ENCODE results near the gene TUBGCP5. TPM values are rescaled to one million over a fixed set of nuclear protein-coding genes. Genes with fewer than 3 reads are reported as not detected.

The TUBGCP5 gene
- total RNA-seq, 1 experiment from 2014 or later = 10.7 TPM

DNA sequence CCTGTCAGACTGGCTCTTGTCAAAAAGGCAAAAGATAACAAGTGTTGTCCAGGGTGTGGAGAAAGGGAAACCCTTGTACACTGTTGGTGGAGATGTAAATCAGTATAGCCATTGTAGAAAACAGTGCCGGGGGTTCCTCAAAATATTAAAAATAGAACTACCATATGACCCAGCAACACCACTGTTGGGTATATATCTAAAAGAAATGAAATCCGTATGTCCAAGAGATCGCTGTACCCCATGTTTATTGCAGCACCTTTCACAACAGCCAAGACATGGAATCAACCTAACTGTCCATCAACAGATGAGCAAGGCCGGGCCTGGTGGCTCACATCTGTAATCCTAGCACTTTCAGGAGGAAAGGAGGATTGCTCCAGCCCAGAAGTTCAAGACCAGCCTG lies 65.4 kb downstream of the TUBGCP5 start:
- TF ChIP-seq, protein P1, sequence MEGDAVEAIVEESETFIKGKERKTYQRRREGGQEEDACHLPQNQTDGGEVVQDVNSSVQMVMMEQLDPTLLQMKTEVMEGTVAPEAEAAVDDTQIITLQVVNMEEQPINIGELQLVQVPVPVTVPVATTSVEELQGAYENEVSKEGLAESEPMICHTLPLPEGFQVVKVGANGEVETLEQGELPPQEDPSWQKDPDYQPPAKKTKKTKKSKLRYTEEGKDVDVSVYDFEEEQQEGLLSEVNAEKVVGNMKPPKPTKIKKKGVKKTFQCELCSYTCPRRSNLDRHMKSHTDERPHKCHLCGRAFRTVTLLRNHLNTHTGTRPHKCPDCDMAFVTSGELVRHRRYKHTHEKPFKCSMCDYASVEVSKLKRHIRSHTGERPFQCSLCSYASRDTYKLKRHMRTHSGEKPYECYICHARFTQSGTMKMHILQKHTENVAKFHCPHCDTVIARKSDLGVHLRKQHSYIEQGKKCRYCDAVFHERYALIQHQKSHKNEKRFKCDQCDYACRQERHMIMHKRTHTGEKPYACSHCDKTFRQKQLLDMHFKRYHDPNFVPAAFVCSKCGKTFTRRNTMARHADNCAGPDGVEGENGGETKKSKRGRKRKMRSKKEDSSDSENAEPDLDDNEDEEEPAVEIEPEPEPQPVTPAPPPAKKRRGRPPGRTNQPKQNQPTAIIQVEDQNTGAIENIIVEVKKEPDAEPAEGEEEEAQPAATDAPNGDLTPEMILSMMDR (conservative IDR thresholded peaks at IDR 0.05) = no peak
- TF ChIP-seq EZH2 (IDR thresholded peaks at IDR 0.05; ENCODE audit: low read depth) = no peak
- Histone ChIP-seq H3K27me3 (ENCODE audit: insufficient read depth, low read depth) (no peaks in the 10 kb centered on the region), H3K79me2 (ENCODE audit: low read depth) (peaks cover 90% of the 10 kb centered on the region), H3K9me2 (ENCODE audit: insufficient read depth) (no peaks in the 10 kb centered on the region), H2AFZ (no peak overlapping the region), H4K20me1 (ENCODE audit: insufficient read depth) (peaks cover 29% of the 10 kb centered on the region), H3K4me3 (no peak overlapping the region), H3K4me1 (replicated peaks; ENCODE audit: insufficient read depth) (0 out of 2 replicates have a peak, but pooled peaks cover 4% of the 10 kb centered on the region), H3F3A (ENCODE audit: insufficient read depth, low read depth) (no peaks in the 10 kb centered on the region), H3K36me3 (ENCODE audit: low read depth) (0 out of 2 replicates have a peak, but pooled peaks cover 3% of the 10 kb centered on the region), H3K27ac (no peak overlapping the region), H3K4me2 (no peak overlapping the region), H3K9me3 (ENCODE audit: insufficient read depth, low read depth) (peaks cover 4% of the 10 kb centered on the region; the same call in 1 of the 2 replicates)
- intact Hi-C loops (cut with micrococcal nuclease; ENCODE audit: unreplicated experiment) = no loop called here
- CTCF ChIA-PET = interaction anchor here (0.5 kb wide), 1 partner anchor 44 kb away, joined by 3 read pairs; no protein-coding TSS in a partner anchor
- DNase-seq = no peak
- POLR2A ChIA-PET (ENCODE audit: unreplicated experiment) = no interaction called here
- BruUV-seq (replicated peaks) = no TSS peak

DNA sequence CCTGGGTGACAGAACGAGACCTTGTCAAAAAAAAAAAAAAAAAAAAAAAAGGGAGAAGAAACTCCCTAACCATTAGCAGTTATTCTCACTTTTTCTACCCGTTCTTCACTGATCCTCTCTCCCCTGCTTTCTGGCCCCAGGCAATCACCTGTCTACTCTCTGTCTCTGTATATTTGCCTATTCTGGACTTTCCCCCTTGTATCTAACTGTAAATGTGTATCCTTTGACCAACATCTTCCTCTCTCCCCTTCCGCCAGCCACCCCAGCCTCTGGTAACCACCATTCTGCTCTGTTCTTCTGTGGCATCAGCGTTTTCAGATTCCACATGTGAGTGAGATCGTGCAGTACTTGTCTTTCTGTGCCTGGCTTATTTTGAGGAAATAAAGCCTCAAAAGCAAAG lies 66.1 kb downstream of the TUBGCP5 start:
- H3K27ac ChIP-seq = no peak overlapping the region
- H3K9me2 ChIP-seq (ENCODE audit: insufficient read depth) = no peaks in the 10 kb centered on the region
- no peak for TF ChIP-seq EZH2 (IDR thresholded peaks at IDR 0.05; ENCODE audit: low read depth)
- TF ChIP-seq, protein P1 (conservative IDR thresholded peaks at IDR 0.05) = no peak
- ChIA-PET CTCF (interaction anchor here (0.5 kb wide), 1 partner anchor 43 kb away, joined by 3 read pairs; no protein-coding TSS in a partner anchor), POLR2A (ENCODE audit: unreplicated experiment) (no interaction called here)
- H3K4me2 ChIP-seq = no peak overlapping the region
- H3K79me2 ChIP-seq (ENCODE audit: low read depth) = peaks cover 90% of the 10 kb centered on the region
- H4K20me1 ChIP-seq (ENCODE audit: insufficient read depth) = peaks cover 23% of the 10 kb centered on the region
- no peak overlapping the region for H2AFZ ChIP-seq
- H3K27me3 ChIP-seq (ENCODE audit: insufficient read depth, low read depth) = no peaks in the 10 kb centered on the region
- intact Hi-C loops (cut with micrococcal nuclease; ENCODE audit: unreplicated experiment) = no loop called here
- H3F3A ChIP-seq (ENCODE audit: insufficient read depth, low read depth) = no peaks in the 10 kb centered on the region
- H3K4me3 ChIP-seq = no peak overlapping the region
- H3K9me3 ChIP-seq (ENCODE audit: insufficient read depth, low read depth) = peaks cover 4% of the 10 kb centered on the region; the same call in 1 of the 2 replicates
- no peak for DNase-seq
- H3K36me3 ChIP-seq (ENCODE audit: low read depth) = 0 out of 2 replicates have a peak, but pooled peaks cover 3% of the 10 kb centered on the region
- H3K4me1 ChIP-seq (replicated peaks; ENCODE audit: insufficient read depth) = 0 out of 2 replicates have a peak, but pooled peaks cover under 1% of the 10 kb centered on the region
- no TSS peak for BruUV-seq (replicated peaks)

DNA sequence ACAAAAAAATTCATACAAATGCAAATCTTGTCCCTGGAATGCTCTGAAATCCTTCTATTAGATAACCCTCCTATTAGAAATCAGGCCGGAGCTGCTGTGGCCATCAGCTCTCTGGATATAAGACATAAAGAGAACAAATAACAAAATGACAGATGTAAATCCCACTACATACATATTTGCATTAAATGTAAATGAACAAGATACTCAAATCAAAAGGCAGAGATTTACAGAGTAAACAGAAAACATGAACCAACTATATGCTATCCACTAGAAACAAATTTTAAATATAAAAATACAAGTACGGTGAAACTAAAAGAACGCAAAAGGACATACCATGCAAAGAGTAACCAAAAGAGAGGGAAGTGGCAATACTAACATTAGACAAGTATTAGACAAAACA lies 69.9 kb downstream of the TUBGCP5 start:
- Histone ChIP-seq H3K79me2 (ENCODE audit: low read depth) (peaks cover 71% of the 10 kb centered on the region), H3F3A (ENCODE audit: insufficient read depth, low read depth) (no peaks in the 10 kb centered on the region), H3K27me3 (ENCODE audit: insufficient read depth, low read depth) (no peaks in the 10 kb centered on the region), H3K4me3 (no peak overlapping the region), H3K36me3 (ENCODE audit: low read depth) (0 out of 2 replicates have a peak, but pooled peaks cover 3% of the 10 kb centered on the region), H2AFZ (no peak overlapping the region), H3K9me2 (ENCODE audit: insufficient read depth) (no peaks in the 10 kb centered on the region), H3K4me2 (no peak overlapping the region), H3K27ac (no peak overlapping the region), H3K4me1 (replicated peaks; ENCODE audit: insufficient read depth) (no peaks in the 10 kb centered on the region), H3K9me3 (ENCODE audit: insufficient read depth, low read depth) (peaks cover 4% of the 10 kb centered on the region; the same call in 1 of the 2 replicates), H4K20me1 (ENCODE audit: insufficient read depth) (peaks cover 18% of the 10 kb centered on the region)
- ChIA-PET CTCF (no interaction called here), POLR2A (ENCODE audit: unreplicated experiment) (no interaction called here)
- BruUV-seq (replicated peaks) = no TSS peak
- no peak for DNase-seq
- intact Hi-C loops (cut with micrococcal nuclease; ENCODE audit: unreplicated experiment) = no loop called here
- TF ChIP-seq, protein P1 (conservative IDR thresholded peaks at IDR 0.05) = no peak
- no peak for TF ChIP-seq EZH2 (IDR thresholded peaks at IDR 0.05; ENCODE audit: low read depth)
